NCI-H345 (cell line): ENCODE data around the gene ZNF275.
A peak's percentile ranks its signal among the peaks of the same experiment; 100 is the strongest.
"Not testable (repeated sequence)": the region's sequence is repeated elsewhere in the genome, so short reads cannot be mapped to it uniquely, and the experiment has no call there.

Experiments used
- DNase-seq: peaks from one replicate; lab custom pipeline; 2025; lab: John Stamatoyannopoulos, UW

ZNF275 gene

DNA sequence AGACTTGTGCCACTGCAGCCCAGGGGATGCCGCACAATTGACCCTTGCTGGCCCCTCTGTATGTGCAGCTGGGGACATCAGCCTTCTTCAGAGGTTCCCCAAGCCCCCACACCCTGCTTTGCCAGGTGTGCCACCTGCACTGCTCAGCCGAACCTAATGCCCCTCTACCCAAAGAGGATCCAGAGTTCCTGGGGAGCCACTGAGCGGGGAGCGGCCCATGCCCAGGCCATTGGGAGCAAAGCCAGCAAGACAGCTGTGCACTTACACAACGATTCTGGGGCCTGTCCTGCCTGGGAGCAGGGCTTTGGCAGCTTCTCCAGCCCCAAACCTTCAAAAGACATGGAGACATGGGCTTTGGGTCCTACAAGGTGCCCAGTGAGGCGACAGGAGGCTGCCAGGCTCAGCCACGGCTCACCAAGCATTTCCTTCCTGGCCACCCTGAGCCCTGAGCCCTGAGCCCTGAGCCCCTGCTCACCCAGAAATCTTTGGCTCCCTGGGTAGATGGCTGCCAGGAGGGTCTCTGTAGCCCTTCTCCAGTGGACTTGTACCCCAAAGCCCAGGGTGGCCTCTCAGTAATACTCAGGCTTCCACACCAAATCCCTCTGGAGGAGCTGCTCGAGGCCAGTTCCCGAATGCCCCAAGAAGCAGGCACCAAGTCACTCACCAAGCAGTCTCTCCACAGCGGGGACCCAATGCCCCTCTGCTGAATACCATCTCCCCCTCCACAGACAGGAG lies 54.2 kb downstream of the ZNF275 start:
- DNase-seq = no peak

DNA sequence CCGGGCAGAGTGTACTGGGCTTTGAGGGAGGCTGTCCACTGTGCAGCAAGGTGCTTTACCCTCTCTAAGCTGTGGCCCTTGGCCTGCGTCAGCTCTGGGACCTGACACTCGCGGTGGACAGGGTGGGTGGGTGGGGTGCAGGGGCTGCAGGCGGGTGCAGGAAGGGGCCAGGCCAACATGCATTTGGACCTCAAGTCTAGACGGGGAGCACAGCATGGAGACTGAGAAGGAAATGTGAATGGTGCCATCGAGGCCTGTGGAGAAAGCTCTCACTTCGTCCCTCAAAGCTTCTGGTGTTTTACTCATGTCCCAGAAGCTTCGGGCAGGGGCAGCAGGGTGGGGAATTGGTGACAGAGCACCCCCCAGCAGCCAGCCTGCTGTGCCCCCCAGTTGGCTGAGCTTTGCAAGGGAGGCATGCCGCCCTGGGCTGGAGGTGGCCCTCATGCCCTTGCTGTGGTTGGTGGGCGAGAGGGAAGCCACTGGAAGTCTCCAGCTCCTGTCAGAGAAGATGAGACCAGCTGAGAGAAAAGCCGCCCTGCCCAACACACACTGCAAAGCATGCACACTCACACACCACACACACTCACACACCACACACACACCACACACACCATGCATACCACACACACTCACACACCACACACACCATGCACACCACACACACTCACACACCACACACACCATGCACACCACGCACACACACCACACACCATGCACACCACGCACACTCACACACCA lies 54.9 kb downstream of the ZNF275 start:
- DNase-seq = no peak

- DNase-seq = not testable (repeated sequence)
Measured at GRCh38 chrX:153389460-153389768, 55.5 kb downstream of the ZNF275 start.

GRCh38 chrX:153392642-153393321 lies 58.8 kb downstream of the ZNF275 start:
- no peak for DNase-seq

GRCh38 chrX:153394612-153395011 lies 60.7 kb downstream of the ZNF275 start:
- DNase-seq = no peak

GRCh38 chrX:153395613-153396319 lies 61.8 kb downstream of the ZNF275 start:
- DNase-seq = no peak

DNA sequence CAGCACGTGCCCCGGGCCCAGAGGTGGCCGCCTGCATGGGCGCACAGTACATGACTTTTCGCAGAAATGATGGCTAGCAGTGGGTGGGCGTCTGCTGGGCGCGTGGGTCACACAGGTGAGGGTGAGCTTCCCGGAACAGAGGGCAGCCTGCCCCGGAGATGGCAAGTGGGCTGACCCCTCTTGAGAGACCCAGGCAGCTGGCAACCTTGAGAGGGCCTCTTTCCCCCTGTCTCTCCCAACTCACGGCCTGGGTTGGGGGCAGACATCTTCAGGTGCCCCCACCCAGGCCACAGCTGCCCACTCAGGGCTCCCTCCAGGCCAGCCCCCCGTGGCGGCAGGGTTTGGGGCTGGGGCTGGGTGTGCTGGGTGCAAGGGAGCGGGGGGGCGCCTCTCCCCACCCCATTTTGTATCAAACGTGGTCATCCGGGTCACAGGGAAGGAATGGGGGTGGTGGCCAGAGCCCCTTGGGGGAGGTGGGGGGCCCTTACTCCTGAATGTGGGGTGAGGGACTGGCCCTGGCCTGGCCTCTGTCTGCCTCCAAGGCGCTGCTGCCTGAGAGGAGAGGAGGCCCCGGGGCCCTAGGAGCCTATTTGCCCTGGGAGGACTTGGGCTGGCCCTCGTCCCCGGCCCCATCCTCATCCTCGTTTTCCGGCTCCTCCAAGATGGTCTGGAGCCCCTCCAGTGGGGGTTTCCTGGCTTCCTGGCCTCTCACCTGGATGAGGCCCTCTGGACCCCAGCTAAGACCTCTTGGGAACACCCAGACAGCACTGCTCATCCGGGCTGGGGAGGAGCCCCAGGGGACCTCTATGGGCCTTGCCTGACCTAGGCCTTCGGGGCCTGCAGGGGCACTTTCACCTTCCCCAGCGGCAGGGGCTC lies 62.6 kb downstream of the ZNF275 start:
- DNase-seq = no peak

DNA sequence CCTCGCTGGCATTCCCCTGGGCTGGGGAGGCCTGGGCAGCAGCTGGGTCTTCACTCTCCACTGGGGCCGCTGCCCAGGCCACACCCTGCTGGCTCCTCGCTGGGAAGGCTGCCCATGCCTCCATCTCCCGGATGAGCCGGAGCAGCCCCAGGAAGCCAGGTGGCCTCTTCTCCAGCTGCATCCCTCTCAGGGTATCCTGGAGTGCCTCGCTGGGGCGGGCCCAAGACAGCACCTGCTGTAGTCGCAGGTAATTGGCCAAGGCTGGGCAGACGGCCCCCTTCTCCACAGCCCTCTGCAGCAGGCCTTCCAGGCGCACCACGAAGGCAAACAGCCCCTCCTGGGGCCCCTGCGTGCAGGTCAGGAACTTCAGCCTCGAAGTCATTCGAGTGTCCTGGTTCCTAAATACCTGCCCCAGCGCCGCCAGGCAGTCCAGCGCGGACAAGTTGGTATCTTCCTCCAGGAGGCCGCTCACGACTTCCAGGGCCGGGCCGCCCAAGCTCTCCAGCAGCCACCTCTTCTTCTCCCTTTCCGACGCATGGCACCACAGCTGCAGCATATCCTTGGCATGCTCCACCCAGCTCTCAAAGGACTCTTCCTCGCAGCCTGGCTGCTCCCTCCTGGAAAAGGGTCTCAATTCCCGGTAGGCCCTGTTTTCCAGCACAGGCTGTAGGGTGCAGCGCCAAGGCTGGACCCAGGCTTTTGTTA lies 63.5 kb downstream of the ZNF275 start:
- DNase-seq = peak; percentile 20

DNA sequence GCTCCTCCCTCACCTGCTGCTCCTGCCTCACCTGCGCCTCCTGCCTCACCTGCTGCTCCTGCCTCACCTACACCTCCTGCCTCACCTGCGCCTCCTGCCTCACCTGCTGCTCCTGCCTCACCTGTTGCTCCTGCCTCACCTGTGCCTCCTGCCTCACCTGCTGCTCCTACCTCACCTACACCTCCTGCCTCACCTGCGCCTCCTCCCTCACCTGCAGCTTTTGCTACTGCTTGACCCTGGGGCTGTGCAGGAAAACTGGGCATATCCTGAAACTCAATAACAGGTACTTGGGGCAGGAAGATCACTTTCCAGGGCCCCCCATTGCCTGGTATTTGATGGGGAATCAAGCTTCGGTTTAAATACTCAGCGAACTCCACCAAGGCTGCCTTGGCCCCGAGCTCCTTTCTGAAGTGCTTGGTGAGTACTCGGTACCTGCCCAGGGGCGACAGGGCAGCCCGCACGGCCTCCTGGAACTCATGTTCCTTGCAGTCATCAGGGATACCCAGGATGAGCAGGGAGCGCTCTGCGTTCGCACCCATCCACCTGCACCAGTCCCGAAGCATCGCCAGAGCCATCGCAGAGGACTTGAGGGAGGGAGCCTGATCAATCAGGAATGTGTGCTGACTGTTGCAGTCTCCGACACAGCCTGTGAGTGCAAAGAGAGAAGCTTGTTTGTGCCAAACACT lies 64.5 kb downstream of the ZNF275 start:
- DNase-seq = no peak

DNA sequence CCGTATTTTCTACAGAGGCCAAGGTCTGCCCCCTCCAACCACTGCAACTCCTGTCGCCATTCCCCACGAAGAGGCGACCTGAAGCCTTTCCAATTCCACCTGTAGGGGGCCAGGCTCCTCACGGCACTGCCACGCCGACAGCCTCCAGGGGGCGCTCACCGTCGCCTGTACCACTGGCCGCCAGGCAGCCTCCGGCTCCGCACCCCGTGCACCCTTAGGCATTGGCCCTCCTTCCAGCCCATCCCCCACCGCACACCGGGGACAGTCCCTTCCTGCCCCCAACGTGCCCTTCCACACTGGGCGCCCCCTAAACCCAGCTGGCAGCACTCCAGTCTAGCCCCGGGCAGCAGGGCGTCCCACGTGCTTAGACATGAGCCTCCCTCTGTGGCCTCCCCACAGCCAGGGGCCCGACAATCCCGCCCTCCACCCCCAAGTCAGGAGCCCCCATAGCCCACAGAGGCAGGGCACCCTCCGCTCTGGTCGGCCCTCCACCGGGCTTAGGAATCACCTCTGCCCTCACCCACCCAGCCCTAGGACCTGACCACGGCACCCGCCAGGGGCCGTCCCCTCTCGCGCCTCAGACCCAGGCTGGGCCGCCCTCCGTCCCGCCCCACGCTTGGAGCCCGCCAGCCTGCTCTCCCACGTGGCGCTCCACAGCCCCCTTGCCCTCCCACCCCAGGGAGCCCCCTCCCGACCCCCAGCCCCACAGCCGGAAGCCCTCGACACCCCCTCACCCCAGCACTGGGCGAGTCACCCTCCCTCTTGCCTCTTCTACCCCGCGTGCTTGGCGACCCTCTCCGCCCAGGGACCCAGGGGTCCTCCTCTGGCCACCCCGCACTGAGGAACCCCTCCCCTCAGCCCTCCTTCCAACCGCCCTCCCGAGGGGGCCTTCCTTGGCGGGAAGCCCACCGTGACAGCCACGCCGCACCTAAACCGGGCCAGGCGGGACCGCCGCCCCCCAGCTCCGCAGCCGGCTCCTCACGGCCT lies 66.5 kb downstream of the ZNF275 start:
- DNase-seq = no peak

GRCh38 chrX:153401133-153401764 lies 67.3 kb downstream of the ZNF275 start, which contains the start of gene PNMA6E:
PNMA6E (minus strand) TSS chrX:153401350; CDS start chrX:153398849, 2,501 bp downstream.
- no peak for DNase-seq
